Ascending aorta (tissue), 2 donors: Measurements from ENCODE around the gene GRIN3A. TPM values are rescaled to one million over a fixed set of nuclear protein-coding genes. Genes with fewer than 3 reads are reported as not detected.
"Not testable (repeated sequence)": the region's sequence is repeated elsewhere in the genome, so short reads cannot be mapped to it uniquely, and the experiment has no call there.

Source experiments
- DNase-seq, 2 donors: peaks; one replicate each; pipeline ENCODE4 v3.0.0-alpha.2; 2019; ENCODE audit warnings: low spot score in 2 of 2
- H3K27ac ChIP-seq, 2 donors: fragments of 200-600 bp; sonication (generic); one replicate each; pipeline ENCODE4 v1.5.1; 2016 to 2017; ENCODE audit warnings: mild to moderate bottlenecking in 1 of 2
- H3K27me3 ChIP-seq: fragments of 200-600 bp; sonication (generic); one replicate; pipeline ENCODE4 v1.5.1; 2017
- H3K36me3 ChIP-seq, 2 donors: fragments of 200-600 bp; sonication (generic); one replicate each; pipeline ENCODE4 v1.5.1; 2016
- H3K4me1 ChIP-seq, 2 donors: fragments of 200-600 bp; sonication (generic); one replicate each; pipeline ENCODE4 v1.5.1; 2016 to 2017; ENCODE audit warnings: mild to moderate bottlenecking in 1 of 2
- H3K4me3 ChIP-seq, 2 donors: fragments of 200-600 bp; sonication (generic); one replicate each; pipeline ENCODE4 v1.5.1; 2016 to 2017; ENCODE audit warnings: mild to moderate bottlenecking in 1 of 2
- H3K9me3 ChIP-seq, 2 donors: fragments of 200-600 bp; sonication (generic); one replicate each; pipeline ENCODE4 v1.5.1; 2016
- CTCF ChIP-seq, 3 experiments: fragments of 200-600 bp in 2 of 3; fragments of 450-650 bp in 1 of 3; sonication (generic) in 2 of 3; IDR thresholded peaks; one replicate each; pipeline ENCODE4 v1.5.1; 2016 to 2019; ENCODE audit warnings: antibody characterized with exemption in 3 of 3, mild to moderate bottlenecking in 1 of 3, moderate library complexity in 1 of 3
- intact Hi-C: fragments of 100-400 bp; cut with DNase I; formaldehyde crosslinking; loops from one replicate; pipeline ENCODE4 v1.15.1; 2023
- total RNA-seq: library from RNA; depleted of rRNA; stranded (reverse); fragments of >200 nt; gene quantifications from one replicate; pipeline ENCODE4 v1.1.0, GENCODE V29; 2016

Gene GRIN3A
- total RNA-seq, 1 donor from 2014 or later, result not detected

DNA sequence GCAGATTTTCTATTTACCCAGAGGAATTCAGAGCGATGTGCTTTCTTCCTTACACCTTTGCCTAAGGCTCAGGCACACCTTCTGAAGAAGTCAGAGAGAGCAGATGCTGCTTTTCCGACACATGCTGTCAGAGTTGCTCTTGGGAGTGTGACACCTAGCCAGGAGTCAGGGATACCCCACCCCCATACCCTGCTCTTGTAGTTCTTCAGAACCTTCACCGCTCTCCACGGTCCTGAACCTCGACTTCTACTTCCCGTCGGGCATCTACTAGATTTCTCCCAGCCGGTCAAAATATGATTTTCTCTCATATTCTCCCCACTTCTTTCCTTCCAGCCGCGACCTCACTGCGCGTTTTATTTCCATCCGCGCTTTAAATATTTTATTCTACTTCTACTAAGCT, 1.7 kb downstream of the GRIN3A start:
- Histone ChIP-seq H3K4me3 (no peak overlapping the region), H3K9me3 (no peaks in the 10 kb centered on the region), H3K36me3 (no peaks in the 10 kb centered on the region), H3K27me3 (no peaks in the 10 kb centered on the region), H3K4me1 (peaks cover 0 to 3% of the 10 kb centered on the region in 2 donors), H3K27ac (no peak overlapping the region)
- no peak for DNase-seq
- intact Hi-C loops, result no loop called here
- TF ChIP-seq CTCF (IDR thresholded peaks at IDR 0.05), result no peak

DNA sequence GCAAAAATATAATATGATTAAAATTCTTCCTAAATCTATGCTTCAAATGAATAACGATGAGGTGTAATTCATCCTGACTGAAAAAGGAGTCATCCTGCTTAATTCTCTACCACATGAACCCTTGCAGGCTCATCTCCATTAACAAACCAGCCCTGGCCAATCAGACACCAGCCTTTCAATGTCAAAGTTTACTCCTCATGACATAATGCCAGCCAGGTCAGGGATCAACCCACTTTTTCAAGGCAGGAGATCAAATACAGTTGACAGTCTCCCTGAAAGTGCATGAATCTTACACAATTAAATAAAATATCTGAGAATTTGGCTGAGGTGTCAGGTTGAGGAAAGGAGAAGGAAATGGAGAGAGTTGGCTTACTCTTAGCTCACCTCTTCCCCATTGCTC, 7.0 kb downstream of the GRIN3A start:
- no peak for DNase-seq
- intact Hi-C loops, result no loop called here
- TF ChIP-seq CTCF (IDR thresholded peaks at IDR 0.05), result no peak
- no peaks in the 10 kb centered on the region for H3K9me3 ChIP-seq
- no peaks in the 10 kb centered on the region for H3K4me1 ChIP-seq
- no peak overlapping the region for H3K27ac ChIP-seq
- H3K36me3 ChIP-seq, result no peaks in the 10 kb centered on the region
- H3K4me3 ChIP-seq, result no peak overlapping the region
- H3K27me3 ChIP-seq, result no peaks in the 10 kb centered on the region

DNA sequence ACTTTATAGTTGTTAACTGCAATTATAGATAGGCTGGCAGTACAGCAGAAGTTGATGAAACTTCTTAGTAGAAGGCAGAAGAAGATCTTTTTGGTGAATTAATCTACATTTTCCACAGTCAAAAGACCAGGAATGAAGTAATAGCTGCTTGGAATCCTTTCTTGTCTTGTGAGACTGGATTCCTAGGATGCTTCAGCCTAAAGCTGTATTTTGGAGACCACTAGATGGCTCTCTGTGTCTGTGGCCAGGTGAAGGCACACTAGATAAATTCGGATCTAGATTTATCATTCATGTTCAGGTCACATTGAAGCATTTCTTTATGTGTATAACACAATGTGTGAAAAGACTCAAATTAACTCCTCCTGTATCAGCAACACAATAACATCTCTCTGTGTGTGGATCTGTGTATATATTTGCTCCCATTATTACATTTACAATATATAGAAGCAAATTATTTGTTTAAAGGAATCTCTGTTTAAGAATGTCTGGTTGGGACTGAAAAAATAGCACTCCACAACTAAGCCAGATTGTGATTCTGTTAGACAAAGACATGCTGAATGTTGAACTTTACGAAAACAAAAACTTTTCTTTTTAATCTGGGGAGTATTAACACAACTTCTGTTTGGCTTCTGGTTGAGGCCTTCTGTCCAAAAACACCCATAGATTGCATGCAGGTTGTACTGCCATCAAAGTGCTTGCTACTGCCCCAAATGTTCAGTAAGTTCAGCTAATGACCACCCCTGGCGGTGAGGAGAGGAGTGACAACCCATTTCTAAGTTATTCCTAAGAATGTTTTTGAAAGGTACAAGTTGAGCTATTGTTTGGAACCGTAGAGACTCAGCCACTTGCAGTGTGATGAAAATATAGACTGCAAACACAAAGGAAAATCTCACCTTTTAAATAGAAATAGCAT, 10.6 kb downstream of the GRIN3A start:
- H3K4me1 ChIP-seq, result no peaks in the 10 kb centered on the region
- no peak overlapping the region for H3K4me3 ChIP-seq
- peak in 1 of 3 experiments; percentile 16 for TF ChIP-seq CTCF (IDR thresholded peaks at IDR 0.05)
- intact Hi-C loops, result no loop called here
- H3K9me3 ChIP-seq, result no peaks in the 10 kb centered on the region
- no peak overlapping the region for H3K27ac ChIP-seq
- H3K36me3 ChIP-seq, result no peaks in the 10 kb centered on the region
- no peak for DNase-seq
- no peaks in the 10 kb centered on the region for H3K27me3 ChIP-seq

DNA sequence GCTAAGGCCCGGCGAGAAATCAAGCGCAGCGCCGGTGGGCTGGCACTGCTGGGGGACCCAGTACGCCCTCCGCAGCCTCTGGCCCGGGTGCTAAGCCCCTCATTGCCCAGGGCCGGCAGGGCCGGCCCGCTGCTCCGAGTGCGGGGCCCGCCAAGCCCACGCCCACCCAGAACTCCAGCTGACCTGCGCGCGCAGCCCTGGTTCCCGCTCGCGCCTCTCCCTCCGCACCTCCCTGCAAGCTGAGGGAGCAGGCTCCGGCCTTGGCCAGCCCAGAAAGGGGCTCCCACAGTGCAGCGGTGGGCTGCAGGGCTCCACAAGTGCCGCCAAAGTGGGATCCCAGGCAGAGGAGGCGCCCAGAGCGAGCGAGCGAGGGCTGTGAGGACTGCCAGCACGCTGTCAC, 14.2 kb downstream of the GRIN3A start:
- DNase-seq, H3K27ac ChIP-seq, H3K36me3 ChIP-seq, H3K4me1 ChIP-seq, H3K27me3 ChIP-seq, intact Hi-C loops, H3K9me3 ChIP-seq, H3K4me3 ChIP-seq: not testable (repeated sequence)

DNA sequence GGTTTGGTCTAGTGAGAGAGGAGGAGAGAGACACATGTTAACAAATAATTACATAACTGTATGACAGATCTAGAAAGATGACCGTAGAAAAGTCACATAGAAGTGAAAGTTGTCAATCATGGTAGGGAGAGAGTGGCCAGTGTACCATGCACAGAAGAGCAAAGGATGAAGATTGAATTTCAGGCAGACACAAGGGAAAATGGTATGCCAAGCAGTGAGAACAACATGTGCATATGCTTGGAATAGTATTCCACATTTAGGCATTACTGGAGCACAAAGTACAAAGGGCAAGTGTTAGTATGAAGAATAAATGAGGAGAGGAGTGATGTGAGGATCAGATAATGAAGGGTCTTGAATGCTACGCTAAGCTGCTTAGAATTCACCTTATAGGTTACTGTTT, 20.3 kb downstream of the GRIN3A start:
- Histone ChIP-seq H3K36me3 (no peaks in the 10 kb centered on the region), H3K9me3 (no peaks in the 10 kb centered on the region), H3K27ac (no peak overlapping the region), H3K4me3 (no peak overlapping the region), H3K27me3 (no peaks in the 10 kb centered on the region), H3K4me1 (no peaks in the 10 kb centered on the region)
- TF ChIP-seq CTCF (IDR thresholded peaks at IDR 0.05), result no peak
- DNase-seq, result no peak
- intact Hi-C loops, result no loop called here

DNA sequence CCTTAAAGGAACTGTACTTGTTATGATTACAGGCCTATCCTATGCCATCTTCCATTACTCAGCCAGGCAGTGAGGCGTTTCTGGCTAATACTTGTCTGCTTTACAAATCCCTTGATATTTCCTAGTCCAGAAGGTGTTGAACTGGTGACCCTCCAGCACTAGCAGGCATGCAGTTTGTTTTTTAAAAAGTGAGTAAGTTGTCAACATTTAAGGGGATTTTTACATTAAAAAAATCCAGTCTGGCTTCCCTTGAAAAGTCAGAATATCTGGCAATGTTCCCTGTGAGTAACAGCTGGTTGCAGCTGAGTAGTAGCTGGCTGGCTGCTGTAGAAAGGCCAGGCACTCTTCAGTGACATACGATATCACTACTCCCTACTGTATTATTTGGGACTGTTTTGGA, 21.8 kb downstream of the GRIN3A start:
- H3K27ac ChIP-seq, result no peak overlapping the region
- TF ChIP-seq CTCF (IDR thresholded peaks at IDR 0.05), result no peak
- no peak overlapping the region for H3K4me3 ChIP-seq
- intact Hi-C loops, result no loop called here
- DNase-seq, result no peak
- H3K4me1 ChIP-seq, result no peaks in the 10 kb centered on the region
- H3K27me3 ChIP-seq, result no peaks in the 10 kb centered on the region
- no peaks in the 10 kb centered on the region for H3K36me3 ChIP-seq
- H3K9me3 ChIP-seq, result no peaks in the 10 kb centered on the region
